Measurements from ENCODE around the gene TTF2. TPM values are rescaled to one million over a fixed set of nuclear protein-coding genes. Genes with fewer than 3 reads are reported as not detected.
"Not testable (repeated sequence)": the region's sequence is repeated elsewhere in the genome, so short reads cannot be mapped to it uniquely, and the experiment has no call there.

The TTF2 gene
- total RNA-seq, 1 donor from 2014 or later = 100 TPM

DNA sequence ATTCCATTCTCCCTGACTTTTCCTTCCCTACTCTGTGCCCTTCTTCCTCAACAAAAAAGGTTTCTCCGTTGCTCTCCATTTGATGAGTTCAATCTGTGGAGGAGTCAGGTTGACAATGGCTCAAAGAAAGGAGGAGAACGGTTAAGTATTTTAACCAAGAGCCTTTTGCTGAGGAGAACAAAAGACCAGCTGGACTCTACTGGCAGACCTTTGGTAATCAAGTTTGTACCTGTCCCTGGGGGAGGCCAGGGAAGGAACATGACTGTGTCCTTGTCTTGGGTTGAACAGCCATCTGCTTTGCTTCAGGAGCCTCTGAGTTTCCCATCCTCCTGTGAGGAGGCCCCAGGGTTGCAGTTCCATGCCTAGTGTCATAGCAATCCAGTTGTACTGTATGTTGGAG, 29.9 kb downstream of the TTF2 start:
- intact Hi-C loops (cut with micrococcal nuclease) = no loop called here

DNA sequence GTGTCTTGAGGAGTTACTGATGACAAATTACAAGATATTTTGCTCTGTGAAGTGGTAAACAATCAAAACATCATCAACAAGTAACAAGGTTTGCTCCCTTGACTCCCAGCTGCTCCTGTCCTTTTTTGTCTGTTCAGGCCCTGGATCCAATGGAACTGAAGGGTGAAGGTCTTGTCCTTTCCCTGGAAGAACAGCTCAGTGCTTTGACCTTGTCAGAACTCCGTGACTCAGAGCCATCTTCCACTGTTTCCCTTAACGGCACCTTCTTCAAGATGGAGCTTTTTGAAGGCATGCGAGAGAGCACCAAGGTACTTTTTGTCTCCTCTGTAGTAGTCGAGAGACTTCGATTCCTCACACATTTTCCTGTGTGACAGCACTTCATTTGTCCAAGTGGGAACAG, 32.5 kb downstream of the TTF2 start:
- intact Hi-C loops (cut with micrococcal nuclease) = no loop called here

DNA sequence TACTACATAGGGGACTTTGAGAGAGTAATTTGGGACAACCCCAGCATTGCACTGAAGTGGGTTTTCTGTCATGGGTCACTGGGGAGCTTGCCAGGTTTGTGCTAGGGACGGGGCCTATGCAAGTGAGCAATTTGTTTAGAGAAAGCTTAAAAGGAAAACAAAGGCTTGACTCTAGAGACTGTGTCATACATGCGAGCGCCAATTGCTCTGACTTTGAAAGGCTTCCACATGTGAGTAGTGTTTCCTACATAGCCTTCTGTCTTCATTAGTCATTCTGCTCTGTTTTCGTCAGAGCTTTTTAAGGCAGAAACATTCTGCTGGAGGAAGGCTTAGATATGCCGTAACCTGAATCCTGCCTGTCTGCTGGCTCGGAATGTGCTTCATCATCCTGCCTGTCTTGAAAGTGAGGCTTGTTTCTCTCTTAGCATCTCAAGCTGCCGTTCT, 33.0 kb downstream of the TTF2 start:
- intact Hi-C loops (cut with micrococcal nuclease) = no loop called here

DNA sequence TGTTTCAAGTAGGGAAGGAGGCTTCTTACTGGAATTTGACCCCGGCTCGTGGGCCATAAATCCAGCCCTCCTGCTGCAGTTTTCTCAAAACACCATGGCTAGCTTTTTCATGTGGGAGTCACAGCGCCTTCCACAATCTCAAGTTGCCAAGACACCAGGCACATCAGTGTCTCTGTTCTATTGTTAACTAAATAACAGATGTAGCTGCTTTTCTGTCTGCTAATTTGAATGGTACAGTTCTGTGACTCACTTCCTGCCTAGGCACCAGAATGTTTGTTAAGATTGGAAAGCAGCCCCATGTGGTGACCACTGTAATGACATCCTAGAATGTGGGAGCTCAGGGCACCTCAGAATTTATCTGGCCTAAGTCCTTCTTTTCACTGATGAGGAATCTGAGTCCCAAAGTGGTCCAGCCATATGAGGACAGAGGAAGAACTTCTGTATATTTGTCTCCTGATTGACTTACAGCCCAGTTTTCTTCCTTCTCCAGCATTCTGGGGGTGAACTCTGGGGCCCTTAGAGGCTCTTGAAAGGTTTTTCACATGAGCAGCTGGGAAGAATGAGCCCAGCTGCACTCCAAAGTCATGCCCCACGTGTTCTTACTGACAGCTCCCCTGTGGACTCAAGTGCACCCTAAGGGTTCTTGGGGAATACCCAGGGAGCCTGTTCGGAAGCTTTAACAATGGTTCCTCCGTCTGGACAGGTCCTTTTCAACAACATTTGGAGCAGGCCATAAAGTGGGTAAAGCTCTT, 33.9 kb downstream of the TTF2 start:
- intact Hi-C loops (cut with micrococcal nuclease) = no loop called here

DNA sequence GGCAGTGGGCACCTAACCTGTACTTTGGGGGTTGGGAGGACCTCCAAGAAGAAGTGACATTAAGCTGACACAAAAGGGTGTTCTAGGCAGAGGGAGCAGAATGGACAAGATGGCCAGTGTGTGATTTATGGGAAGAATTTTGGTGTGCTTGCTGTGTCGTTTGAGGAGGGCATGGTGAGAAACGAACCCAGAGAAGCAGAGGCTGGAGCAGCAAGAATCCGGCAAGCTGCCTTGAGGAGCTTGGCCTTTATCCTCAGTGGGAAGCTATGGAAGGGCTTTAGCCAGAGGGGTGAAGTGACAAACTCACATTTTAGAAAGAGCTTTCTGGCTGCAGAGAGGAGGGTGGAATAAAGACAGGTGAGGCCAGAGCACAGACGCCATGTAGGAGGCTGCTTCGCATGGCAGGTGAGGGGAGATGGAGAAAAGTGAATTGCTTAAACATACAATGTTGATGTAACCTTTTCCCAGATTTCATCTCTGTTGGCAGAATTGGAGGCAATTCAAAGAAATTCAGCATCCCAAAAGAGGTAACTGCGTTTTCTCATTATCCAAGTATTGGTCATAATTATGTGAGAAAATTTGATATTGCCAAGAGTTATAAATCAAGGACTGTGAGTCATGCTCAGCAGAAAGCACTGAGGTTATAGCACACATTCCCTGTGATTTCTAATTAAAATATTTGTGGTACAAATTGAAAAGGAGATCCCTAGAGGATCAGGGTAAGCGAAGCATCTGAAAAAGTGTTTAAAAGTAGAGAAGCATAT, 34.9 kb downstream of the TTF2 start:
- intact Hi-C loops (cut with micrococcal nuclease) = no loop called here

DNA sequence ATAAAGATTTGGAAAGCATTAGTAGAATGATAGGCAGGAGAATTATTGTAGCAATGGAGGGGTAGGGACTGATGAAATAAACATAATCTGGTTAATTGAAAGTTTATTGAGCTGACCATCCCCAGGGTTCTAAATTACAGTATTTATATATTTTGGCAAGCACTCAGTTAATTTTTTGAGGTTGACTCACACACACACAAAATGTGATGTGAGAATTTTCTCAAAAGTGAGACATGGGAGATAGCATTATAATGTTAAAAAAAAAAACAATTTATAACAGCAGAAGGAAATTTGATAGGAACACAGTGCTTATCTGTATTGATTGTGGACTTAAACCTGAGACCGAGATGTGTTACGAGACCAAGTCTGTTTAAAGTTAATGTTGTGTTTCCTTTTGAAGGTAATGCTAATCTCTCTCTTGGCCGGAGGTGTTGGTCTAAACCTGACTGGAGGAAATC, 36.9 kb downstream of the TTF2 start:
- intact Hi-C loops (cut with micrococcal nuclease) = no loop called here

DNA sequence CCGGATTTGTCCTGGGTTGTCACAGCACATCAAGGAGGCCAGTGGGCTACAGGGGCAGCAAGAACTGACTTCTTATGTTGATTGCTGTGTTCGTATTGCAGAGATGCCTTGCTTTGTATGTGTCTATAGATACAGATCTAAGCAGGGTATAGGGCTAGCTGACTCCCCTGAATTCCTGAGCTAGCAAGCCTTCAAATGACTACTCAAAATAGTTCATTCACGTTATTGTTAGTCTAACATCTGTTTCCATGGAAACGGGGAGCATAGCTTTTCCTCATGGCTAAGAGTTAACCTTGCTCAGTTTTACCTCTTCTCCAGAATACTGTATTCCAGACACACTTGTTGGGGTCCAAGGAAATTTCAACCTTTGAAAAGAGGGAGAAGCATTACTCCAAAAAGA, 37.3 kb downstream of the TTF2 start:
- intact Hi-C loops (cut with micrococcal nuclease) = no loop called here

DNA sequence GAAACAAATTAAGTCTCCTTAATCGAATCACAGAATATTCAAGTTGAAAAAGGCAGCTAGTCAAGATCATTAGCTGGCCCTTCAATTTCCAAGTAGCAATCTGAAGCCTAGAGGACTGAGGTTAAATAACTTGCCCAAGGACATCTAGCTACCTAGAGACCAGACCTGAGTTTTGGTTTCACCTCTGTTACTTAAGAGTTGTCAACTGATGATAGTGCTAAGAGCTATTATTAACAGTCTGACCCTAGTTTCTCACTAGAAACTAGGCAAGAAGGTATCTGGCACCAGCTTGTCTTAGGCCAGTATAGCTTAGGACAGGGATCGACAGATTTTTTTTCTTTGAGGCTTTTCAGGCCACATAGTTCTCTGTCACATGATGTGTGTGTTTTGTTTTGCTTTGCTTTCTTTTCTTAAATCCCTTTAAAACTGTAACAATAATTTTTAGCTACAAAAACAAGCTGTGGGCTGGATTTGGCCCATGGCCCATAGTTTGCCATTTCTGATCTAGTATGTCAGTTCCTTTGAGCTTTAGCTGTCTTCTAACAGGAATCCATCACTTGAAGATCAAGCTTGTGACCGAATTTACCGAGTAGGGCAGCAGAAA, 38.3 kb downstream of the TTF2 start:
- intact Hi-C loops (cut with micrococcal nuclease) = no loop called here

DNA sequence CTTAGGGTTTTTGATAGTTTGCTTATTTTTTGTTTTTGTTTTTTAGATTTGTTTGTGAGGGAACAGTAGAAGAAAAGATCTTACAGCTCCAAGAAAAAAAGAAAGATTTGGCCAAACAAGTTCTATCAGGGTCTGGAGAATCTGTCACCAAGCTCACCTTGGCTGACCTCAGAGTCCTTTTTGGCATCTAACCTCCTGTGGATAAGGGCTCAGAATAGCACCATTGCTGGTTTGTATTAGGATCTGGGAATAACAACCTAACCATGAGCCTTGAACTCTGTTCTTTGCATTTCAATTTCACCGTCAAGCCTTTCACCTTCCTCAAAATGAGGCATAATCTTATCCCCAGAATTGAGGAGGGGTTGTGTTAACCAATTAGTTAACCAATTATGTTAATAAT, 41.2 kb downstream of the TTF2 start:
- intact Hi-C loops (cut with micrococcal nuclease) = no loop called here

DNA sequence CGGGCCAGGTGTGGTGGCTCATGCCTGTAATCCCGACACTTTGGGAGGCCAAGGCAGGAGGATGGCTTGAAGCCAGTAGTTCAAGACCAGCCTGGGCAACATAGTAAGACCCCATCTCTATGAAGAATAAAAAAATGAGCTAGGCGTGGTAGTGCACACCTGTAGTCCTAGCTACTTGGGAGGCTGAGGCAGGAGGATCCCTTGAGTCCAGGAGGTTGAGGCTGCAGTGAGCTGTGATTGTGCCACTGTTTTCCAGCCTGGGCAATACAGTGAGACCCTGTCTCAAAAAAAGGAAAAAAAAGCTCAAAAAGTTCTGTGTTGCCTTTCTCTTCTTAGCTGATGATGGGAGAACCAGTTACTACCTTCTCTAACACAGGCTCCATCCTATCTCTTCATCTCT, 41.7 kb downstream of the TTF2 start:
- intact Hi-C loops (cut with micrococcal nuclease) = not testable (repeated sequence)

DNA sequence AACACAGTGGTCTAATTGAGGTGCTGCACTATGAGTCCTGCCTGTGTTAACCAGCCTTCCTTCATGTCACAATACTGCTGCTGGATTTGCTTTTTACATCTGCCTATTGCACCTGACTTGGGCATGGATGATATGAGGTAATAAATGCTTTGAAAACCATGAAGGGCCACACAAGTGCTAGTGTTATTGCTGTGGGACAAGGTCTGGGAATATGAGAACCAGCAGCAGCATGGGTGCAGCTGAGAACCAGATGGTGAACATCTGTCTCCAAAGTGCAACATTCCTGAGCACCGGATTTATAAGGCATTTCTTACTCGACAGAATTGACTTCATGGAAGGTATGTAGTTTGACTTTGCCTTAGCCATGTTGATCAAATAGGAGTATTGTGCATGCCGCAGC, 44.9 kb downstream of the TTF2 start:
- intact Hi-C loops (cut with micrococcal nuclease) = no loop called here

DNA sequence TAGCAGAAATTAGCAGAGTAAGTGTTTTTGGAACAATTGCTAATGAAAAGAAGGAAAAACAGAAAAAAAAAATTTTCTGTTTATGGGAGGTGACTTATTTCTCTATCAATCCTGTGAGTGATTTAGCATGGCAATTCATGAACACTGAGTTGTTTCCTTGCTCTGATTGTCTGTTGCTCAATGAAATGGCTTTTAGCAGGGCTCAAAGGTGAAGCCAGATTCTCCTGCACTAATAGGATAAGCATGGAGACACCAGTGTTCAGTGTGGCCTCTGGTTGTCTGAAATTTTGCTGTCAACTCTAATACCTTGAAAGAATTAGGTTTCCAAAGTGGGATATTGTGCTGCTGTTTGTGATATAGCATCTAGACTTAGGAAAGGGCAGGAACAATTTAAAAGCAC, 45.6 kb downstream of the TTF2 start:
- intact Hi-C loops (cut with micrococcal nuclease) = no loop called here

DNA sequence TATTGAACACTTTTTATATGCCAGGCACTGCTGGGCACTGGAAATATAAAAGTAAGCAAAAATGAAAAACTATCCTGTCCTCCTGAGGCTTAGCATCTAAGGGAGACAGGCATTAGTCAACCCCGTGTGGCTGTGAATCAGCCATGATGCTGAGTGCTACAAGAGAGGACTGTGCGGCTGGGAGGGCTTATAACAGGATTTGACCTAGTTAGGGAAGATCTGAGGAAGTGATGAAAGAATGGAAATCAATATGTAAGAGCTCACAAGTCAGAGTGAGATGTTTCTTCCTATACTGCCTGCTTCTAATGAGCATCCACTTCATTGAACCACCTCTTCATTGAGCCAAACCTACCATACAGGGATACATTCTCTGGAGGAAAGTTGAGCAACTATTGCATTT, 46.4 kb downstream of the TTF2 start:
- intact Hi-C loops (cut with micrococcal nuclease) = no loop called here

DNA sequence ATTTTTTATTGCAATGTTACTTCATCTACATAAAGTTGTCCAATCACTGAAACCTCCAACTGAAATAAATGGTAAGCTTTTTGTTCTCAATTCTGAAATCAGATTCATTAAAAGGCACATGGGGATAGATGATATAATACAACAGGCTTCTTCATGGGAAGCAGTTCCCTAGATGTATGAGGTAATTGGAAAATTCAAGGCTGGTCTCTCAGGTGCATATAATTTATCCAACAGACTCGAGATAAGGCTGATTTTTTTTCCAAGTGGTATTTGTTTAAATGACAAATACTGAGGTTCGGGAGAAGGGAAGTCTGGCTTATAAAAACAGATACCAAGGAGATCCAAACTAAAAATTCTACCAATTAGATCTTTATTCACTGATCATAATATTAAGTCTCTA, 47.2 kb downstream of the TTF2 start:
- intact Hi-C loops (cut with micrococcal nuclease) = no loop called here

DNA sequence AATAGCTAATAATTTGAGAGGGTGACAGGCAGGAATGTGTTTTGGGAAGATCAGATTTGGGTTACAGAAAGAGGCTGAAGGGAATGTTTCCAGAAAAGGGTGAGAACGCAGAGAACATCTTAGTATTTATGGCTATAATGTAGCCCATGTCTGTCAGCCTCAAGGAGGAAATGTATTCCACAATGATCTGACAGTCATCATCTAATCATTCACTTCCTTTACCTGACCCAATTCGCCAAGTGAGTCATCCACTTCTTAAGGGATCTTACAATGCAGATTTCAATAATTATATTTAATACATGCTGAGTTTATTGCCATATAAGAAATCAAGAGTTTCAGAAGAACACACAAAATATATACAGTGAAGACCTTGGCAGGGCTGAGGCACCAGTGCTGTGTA, 50.6 kb downstream of the TTF2 start:
- intact Hi-C loops (cut with micrococcal nuclease) = no loop called here

DNA sequence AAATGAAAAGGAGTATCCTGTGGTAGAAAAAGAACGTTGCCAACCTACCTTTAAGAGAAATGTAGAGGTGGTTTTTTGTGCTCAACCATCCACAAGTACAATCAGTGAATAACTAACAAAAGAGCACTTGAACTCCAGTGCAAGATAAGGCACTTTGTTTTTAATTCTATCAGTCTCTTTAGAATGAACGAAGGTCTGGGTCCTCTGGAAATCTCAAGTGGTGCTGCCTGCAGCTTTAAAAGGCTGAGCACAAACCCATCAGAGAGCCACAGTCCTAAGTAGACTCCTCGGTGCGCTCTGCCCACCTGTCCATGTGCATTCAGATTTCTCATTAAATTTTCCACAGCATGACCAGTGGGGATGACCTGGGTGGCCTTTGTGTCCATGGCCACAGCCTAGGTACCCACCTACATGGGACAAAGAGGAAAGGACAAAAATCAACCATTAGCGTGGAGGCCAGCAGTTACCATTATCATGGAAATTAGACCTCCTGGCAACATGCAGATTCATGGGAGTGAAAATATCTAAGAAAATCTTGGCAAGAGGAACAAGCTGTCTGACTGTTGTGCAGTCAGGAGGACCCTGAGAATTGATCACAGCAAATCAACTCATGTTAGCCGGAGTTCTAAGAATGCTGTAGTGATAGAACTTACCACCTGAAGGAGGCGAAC, 52.1 kb downstream of the TTF2 start:
- intact Hi-C loops (cut with micrococcal nuclease) = no loop called here

DNA sequence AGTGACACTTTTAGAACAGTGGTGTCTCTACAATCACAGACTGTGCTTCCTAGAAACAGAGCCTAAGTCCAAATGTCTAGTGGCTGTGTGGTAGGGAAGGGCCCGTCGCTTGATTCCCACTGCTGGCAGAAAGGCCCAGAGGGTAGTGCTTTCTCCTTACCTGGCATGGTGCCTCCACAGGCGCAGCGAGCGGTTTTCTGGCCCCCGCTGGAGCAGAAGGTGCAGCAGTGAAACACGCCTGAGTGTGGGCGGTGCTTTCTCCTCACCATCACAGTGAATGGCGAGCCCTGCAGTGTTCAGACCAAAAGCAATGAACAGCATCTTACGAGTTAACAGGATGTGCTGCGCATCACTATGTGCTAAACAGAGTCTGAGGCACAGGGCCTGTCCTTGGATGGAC, 53.1 kb downstream of the TTF2 start:
- intact Hi-C loops (cut with micrococcal nuclease) = no loop called here

DNA sequence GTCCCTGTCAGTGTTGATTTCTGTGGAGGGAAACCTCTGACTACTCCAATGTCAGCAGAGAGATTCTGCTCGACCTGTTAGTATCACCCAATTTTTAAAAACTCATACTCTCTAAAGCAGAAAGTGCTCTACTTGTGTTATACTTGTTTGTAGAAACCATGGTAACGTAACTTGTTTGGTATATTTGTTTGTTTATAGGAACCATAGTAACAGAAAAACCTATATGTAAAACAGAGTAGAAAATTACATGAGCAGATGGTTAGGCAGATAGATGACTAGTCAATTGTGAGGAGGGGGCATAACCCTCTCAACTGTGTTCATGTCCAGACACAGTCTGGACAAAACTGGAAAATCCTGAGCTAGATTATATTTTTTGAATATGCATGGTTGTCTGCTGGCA, 54.8 kb downstream of the TTF2 start:
- intact Hi-C loops (cut with micrococcal nuclease) = no loop called here

DNA sequence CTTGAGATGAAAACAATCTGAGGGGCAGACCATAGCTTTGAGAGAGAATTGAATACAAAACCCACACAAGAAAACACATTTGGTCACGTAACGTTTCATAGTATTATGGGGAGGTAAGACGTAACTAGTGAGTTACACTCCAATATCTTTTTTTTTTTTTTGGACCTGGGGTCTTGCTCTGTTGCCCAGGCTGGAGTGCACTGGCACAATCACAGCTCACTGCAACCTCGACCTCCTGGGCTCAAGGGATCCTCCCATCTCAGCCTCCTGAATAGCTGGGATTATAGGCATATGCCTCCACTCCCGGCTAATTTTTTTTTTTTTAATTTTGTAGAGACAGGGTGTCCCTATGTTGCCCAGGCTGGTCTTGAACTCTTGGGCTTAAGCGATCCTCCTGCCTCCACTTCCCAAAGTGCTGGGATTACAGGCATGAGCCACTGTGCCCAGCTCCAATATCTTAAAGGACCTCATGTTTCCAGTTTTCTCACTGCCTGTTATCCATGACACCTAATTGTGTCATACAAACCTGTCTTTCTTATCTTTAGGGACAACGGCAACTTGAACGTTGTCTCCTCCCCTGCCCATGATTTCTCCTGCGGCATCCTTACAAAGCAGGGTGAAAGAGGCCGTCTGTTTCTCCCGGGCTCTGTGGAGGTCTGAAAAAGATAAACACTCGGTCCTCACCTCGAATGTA, 56.1 kb downstream of the TTF2 start:
- intact Hi-C loops (cut with micrococcal nuclease) = no loop called here

DNA sequence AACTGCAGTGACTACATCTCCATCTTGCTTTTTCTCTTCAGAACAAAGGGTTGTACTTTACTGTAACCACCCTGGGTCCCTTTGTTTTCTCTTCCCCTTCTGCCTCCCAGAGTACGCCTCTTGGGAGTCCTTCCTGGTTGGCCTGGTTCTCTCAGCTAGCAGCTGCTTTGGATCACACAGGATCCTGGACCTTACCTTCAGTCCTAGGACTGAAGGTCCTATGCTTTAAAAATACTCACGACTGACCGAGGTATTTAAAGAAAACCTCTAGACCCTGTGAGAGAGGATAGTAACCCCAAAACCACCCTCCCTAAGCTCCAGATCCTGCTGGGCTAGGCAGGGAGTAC, 56.6 kb downstream of the TTF2 start:
- intact Hi-C loops (cut with micrococcal nuclease) = no loop called here

DNA sequence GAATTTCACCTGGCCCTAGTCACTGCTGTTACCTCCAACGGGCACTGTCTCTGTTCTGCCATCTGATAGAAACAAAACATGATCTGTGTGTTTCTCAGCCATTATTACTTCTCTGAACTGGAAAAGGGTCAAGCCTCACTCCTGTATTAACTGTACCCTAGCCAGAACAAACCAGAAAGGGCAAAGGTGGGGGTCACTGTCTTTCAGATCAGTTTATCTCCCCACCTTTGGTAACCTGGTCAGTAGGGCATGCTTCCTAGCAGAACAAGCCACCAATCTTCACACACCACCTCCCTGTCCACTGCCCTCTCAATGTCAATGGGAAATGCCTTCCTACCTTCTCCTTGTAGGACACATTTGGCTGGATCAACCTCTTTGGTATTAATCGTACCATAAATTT, 57.6 kb downstream of the TTF2 start:
- intact Hi-C loops (cut with micrococcal nuclease) = no loop called here
